ENCODE measurements around the gene POLD4.

- no peak for TF ChIP-seq POLR2A (IDR thresholded peaks at IDR 0.05)
- TF ChIP-seq CTCF (IDR thresholded peaks at IDR 0.05 in 4 of 5, conservative IDR thresholded peaks at IDR 0.05 in 1 of 5): no peak
These were observed 4.7 kb upstream of the POLD4 start for GRCh38 chr11:67357831-67358670.
